Measurements from ENCODE around the gene OR4A15.

DNA sequence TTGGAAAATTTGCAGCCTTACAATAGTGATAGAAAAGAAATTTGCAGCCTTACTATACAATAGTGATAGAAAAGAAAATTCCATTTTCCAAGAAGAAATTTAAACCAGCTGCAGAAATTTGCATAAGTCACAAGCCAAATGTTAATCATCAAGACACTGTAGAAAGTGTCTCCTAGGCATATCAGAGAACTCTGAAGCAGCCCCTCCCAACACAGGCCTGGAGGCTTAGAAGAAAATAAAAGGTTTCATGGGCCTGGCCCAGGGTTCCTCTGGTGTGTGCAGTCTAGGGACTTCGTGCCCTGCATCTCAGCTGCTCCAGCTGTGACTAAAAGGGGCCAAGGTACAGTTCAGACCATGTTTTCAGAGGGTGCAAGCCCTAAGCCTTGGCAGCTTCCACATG, 18.7 kb upstream of the OR4A15 start:
- TF ChIP-seq POLR2AphosphoS5 (IDR thresholded peaks at IDR 0.05; ENCODE audit: low read length) (no peak), CTCF (IDR thresholded peaks at IDR 0.05 in 2 of 3, conservative IDR thresholded peaks at IDR 0.05 in 1 of 3; ENCODE audit: control insufficient read depth in 2 of 3, extremely low read depth in 1 of 3, insufficient read depth in 1 of 3, low read depth in 3 of 3, low read length in 3 of 3) (no peak), ETV6 (conservative IDR thresholded peaks at IDR 0.05 in 1 of 2, IDR thresholded peaks at IDR 0.05 in 1 of 2; ENCODE audit: borderline replicate concordance in 1 of 2, low read depth in 1 of 2) (no peak), RFX5 (IDR thresholded peaks at IDR 0.05; ENCODE audit: low read depth, low read length) (no peak), POLR2A (IDR thresholded peaks at IDR 0.05; ENCODE audit: low read depth, low read length) (no peak), KDM1A (IDR thresholded peaks at IDR 0.05; ENCODE audit: borderline replicate concordance) (no peak), ZNF274 (IDR thresholded peaks at IDR 0.05; ENCODE audit: insufficient read depth, insufficient read length) (no peak), EP300 (IDR thresholded peaks at IDR 0.05; ENCODE audit: borderline replicate concordance in 1 of 2, control insufficient read depth in 1 of 2, low read depth in 2 of 2, low read length in 2 of 2) (no peak), MTA3 (IDR thresholded peaks at IDR 0.05; ENCODE audit: borderline replicate concordance, low read length) (no peak), GABPA (IDR thresholded peaks at IDR 0.05; ENCODE audit: low read depth) (no peak), MXI1 (IDR thresholded peaks at IDR 0.05; ENCODE audit: low read depth, low read length) (no peak), MLLT1 (IDR thresholded peaks at IDR 0.05) (no peak)
- TF ChIP-seq, protein P1, sequence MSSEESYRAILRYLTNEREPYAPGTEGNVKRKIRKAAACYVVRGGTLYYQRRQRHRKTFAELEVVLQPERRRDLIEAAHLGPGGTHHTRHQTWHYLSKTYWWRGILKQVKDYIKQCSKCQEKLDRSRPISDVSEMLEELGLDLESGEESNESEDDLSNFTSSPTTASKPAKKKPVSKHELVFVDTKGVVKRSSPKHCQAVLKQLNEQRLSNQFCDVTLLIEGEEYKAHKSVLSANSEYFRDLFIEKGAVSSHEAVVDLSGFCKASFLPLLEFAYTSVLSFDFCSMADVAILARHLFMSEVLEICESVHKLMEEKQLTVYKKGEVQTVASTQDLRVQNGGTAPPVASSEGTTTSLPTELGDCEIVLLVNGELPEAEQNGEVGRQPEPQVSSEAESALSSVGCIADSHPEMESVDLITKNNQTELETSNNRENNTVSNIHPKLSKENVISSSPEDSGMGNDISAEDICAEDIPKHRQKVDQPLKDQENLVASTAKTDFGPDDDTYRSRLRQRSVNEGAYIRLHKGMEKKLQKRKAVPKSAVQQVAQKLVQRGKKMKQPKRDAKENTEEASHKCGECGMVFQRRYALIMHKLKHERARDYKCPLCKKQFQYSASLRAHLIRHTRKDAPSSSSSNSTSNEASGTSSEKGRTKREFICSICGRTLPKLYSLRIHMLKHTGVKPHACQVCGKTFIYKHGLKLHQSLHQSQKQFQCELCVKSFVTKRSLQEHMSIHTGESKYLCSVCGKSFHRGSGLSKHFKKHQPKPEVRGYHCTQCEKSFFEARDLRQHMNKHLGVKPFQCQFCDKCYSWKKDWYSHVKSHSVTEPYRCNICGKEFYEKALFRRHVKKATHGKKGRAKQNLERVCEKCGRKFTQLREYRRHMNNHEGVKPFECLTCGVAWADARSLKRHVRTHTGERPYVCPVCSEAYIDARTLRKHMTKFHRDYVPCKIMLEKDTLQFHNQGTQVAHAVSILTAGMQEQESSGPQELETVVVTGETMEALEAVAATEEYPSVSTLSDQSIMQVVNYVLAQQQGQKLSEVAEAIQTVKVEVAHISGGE (CRISPR knock-in tag; IDR thresholded peaks at IDR 0.05): no peak
